NCI-H524 (cell line): ENCODE measurements around the gene DNAJC6.
"Not testable (repeated sequence)": the region's sequence is repeated elsewhere in the genome, so short reads cannot be mapped to it uniquely, and the experiment has no call there.

Experiments
- DNase-seq, 2 experiments: peaks; one replicate each; lab custom pipeline; 2025; lab: John Stamatoyannopoulos, UW

The DNAJC6 gene

DNA sequence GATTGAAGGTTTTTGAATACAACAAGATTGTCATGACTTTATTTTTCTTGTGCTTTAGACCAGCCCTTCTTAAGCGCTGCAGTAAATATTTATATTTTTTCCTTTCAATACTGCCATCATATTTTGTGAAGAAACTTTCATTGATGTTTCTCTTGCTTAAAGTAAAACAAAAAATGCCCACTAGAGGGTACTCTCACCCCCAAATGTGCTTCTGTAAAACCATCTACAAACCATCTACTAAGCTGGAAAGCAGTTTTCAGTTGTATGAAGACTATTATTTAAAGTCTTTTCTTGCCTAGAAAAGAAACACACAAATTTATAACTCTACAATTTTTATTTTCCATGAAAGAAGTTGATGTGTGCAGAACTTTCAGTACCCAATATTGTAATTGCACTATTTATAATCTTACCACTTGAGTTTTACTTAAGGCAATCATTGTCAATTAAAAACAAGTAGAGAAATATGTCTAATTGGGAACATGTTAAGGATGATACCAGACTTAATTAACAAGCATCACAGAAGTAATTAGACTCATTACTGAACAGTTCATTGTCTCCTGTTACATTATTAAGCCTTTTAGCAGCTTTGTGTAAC, 121.9 kb downstream of the DNAJC6 start:
- peak in 1 of 2 experiments; percentile 55 for DNase-seq

DNA sequence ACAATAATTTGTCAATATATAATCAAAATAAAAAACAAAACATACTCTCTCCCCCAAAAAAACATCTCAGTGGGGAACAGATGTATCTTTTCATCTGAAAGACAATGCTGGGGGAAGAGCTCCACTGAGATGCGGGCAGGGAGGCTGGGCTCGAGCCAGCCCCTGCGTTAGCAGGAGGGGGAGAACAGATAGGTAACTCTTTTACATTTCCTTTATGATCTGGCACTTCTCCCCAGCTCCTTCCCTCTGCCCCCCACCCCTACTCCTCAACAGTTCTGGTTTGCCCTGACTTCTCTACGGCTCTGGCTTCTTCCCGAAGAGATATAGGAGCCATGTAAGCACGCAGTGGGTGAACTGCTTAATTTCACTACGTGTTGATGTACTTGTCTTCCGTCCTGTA, 123.6 kb downstream of the DNAJC6 start:
- no peak for DNase-seq

DNA sequence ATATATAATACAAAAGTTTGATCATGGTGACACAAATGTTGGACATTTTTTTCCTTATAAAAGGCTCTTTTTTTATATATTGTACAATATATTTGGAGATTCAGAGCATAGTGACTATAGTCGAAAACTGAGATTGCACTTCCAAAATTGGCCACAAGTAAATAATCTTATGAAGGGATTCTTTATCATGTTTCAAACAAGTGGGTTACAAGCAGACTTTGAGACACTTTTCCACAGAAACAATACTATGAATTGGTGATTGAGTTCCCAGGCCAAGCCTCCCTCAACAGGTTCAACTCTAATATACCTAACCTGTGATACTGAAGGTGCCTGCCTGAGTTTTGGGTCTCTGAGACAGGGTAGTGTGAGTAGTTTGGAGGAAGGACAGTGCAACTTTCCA, 124.9 kb downstream of the DNAJC6 start:
- no peak for DNase-seq

GRCh38 chr1:65434760-65435159, 125.4 kb downstream of the DNAJC6 start:
- no peak for DNase-seq

GRCh38 chr1:65435987-65436386, 126.6 kb downstream of the DNAJC6 start:
- DNase-seq, result no peak

GRCh38 chr1:65437616-65438015, 128.3 kb downstream of the DNAJC6 start:
- DNase-seq, result no peak

DNA sequence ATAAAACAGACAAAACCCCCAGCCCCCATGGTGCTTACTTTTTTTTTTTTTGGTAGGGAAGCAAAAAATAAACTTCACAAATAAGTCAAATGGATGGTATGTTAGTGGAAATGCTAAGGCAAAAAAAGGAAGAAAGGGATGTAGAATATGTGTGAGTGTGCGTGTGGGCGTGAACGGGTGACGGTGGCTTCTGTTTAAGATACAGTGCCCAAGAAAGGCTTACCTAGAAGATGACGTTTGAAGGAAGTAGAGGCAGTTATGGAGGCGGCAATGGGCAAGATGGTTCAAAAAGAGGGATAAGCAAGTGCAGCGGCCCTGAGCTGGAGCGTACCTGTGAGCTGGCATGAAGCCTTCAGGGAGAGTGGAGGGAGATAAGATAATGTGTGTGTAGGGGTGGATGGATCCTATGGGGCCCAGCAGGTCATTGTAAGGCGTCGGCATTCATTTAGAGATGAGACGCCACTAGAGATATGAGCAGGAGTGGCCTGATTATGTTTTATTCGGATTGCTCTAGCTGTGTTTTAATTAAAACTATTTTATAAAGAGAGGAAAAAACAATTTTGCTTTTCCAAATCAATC, 131.1 kb downstream of the DNAJC6 start:
- DNase-seq, result no peak

DNA sequence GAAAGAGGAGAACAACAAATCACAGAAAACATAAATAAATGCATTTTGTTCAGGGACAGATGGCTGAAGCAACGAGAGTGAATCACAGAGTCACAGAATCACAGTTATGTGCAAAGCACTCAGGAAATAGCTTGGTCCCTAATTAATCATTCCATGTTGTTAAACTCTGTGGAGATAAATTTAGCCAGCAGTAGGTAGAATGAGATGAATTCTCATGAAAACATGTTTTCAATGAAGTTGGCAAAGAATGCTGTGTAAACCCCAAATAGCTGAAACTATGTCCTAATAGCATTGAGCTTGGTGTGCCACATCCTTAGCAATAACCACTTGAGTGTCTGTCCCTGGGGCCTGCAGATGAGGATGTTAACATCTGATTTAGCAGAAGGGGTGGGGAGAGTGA, 131.6 kb downstream of the DNAJC6 start:
- DNase-seq, result no peak

DNA sequence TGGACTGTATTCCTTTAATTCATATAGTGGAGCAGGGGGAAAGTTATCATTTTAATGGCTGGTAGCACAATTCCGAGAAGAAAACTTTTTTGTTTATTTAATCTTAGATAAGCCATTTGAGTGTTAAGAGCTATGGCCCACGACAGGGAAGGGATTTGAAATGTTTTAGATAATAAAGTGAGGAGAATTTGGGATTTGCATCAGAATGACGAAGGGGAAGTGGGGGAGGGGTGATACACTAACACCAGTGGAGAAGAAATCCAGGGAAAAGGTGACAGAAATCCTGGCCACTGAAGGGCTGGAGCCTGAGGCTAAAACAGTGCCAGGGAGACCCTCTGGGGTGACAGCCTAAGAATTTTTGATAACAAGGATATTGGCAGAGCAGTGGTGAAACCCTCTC, 132.1 kb downstream of the DNAJC6 start:
- DNase-seq, result no peak

DNA sequence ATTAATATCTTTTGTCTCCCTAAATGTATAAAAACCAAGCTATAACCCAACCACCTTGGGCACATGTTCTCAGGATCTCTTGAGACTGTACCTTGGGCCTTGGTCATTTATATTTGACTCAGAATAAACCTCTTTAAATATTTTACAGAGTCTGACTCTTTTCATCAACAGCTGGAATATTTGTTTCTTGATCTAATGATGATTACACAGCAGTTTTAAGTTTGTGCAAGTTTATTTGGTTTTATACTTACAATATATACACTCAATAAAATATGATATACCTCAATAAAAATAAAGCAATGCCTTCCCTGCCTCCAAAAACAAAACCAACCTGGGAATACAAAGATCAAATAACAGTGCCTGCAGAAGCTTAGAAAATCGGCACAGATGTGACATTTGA, 133.1 kb downstream of the DNAJC6 start:
- no peak for DNase-seq

DNA sequence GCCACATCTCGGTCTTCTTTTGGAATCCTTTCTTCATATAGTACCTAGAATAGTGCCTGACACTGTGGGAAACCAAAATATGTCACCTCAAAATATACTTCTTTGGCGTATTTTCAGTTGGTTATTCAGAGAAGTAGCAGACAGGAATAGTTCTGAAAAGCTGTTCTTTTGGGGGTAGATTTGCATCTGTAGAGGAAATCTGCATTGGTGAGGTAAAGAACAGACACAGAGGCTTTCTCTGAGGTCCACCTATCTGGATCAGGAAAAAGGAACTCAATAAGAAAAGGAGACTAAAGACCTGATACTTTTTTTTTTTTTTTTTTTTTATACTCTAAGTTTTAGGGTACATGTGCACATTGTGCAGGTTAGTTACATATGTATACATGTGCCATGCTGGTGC, 134.3 kb downstream of the DNAJC6 start:
- no peak for DNase-seq

- DNase-seq, result no peak
Observed at GRCh38 chr1:65444128-65444640, 134.8 kb downstream of the DNAJC6 start.

- no peak for DNase-seq
Observed at GRCh38 chr1:65445837-65446236, 136.5 kb downstream of the DNAJC6 start.

DNA sequence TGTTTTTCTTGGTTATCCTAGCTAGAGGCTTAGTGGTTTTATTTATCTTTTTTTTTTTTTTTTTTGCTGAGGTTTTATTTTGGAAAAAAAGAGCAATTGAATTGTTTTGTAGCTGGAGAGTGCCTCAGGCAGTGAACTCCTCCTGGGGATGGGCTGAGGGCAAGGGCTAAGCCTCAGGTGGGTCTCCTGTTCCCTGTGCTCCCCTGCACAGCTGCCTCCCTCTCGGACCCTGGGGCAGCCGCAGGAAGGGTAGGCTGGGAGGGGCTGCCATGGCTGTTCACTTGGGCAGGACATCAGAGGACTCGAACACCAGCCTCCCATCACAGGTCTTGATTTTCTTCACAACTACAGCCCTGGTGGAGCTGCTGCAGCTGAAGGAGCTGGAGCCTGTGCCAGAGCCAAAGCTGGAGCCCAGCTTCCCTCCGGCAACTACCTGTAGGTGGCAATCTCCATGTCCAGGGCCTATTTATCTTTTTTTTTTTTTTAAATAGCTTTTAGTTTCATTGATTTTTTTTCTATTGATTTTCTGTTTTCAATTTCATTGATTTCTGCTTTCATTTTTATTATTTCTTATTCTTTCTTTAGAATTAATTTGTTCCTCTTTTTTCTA, 140.0 kb downstream of the DNAJC6 start:
- DNase-seq, result no peak

- DNase-seq, result not testable (repeated sequence)
Observed at GRCh38 chr1:65455678-65456077, 146.3 kb downstream of the DNAJC6 start.

DNA sequence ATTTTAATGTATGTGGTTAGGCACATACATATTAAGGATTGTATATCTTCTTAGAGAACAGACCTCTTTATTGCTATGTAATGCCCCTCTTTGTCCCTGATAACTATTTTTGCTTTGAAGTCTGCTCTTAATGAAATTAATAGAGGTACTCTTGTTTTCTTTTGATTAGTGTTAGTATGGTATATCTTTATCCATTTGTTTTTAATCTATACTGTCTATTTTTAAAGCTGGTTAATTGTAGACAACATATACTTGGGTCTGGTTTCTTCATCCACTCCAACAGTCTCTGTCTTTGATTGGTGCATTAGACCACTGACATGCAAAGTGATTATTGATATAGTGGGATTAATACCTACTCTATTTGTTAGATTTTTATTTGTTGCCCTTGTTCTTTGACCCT, 147.1 kb downstream of the DNAJC6 start:
- DNase-seq, result no peak

DNA sequence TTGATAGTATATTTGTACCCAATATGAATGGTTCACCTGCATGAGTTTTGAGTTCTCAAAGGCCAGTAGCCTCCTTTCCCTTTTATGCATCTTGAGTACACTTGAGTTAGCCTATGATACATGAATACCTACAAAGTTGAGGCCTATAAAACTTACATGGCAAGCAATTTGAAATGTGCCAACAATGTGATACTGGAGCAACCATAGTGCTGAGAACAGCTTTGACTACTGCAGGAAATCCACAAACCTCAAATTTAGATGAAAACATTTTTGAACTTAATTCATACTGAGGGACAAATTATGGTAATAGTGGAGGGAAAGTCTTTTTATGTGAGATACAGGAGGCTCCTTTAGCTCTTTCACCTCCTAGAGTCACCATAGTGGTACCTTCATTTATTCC, 148.5 kb downstream of the DNAJC6 start:
- DNase-seq, result no peak

DNA sequence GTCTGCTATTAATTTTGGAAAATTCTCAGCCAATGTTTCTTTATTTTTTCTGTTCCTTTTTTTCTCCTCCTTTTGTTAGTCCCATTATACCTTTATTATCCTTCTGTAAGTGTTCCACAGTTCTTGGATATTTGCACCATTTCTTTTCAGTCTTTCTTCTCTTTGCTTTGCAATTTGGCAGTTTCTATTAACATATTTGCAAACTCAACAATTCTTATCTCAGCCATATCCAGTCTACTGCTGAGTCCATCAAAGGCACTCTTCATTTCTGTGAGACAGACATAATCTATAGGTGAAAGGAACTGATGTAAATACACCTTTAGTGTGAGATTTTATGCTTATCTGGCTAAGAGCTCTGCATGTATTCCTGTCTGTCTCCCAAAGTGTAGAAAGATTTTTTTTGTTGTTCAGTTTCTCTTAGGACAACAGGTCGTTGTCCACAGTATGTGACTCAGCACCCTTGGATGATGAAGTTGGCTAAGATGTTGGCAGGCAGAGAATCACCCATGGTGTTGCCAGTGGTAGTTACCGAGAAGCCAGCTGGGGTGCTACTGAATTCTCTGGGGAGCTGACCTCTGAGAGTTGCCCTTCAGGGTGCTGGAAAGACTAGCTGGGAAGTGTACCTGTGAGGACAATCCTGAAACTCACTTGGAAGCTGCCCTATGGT, 149.5 kb downstream of the DNAJC6 start:
- DNase-seq, result no peak

DNA sequence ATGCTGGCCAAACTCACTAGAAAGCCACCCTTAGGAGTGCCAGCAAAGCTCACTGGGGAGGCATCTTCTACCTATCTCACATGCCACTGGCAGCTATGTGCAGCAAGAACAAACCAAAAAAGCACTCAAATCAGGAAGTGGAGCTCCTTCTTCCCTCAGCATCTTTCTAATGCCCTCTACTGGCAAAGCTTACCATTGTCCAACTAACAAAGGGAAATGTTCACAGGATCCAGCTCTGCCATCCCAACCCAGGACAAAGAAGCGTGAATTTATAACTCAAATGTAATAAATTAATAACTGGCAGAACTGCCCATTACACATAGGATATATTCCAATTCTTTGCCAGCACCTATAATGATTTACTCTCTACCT, 150.0 kb downstream of the DNAJC6 start:
- DNase-seq, result peak in 1 of 2 experiments; percentile 31
